Lower leg skin (tissue), 4 donors: ENCODE measurements around the gene CTIF. TPM values are rescaled to one million over a fixed set of nuclear protein-coding genes. Genes with fewer than 3 reads are reported as not detected.

Experiments used
- DNase-seq, 2 donors: peaks; one replicate each; pipeline ENCODE4 v3.0.0-alpha.2; 2019; ENCODE audit warnings: low spot score in 2 of 2
- H3K4me3 ChIP-seq: fragments of 200-600 bp; sonication (generic); 2 replicates; pipeline ENCODE4 v1.5.1; 2017; ENCODE audit warnings: mild to moderate bottlenecking, low read depth; ENCODE audit not compliant: poor library complexity, severe bottlenecking
- POLR2A ChIP-seq, 2 donors: fragments of 450-650 bp; IDR thresholded peaks; one replicate each; pipeline ENCODE4 v1.6.1; 2016 to 2017; ENCODE audit warnings: antibody characterized with exemption in 2 of 2, mild to moderate bottlenecking in 1 of 2, moderate library complexity in 1 of 2
- WGBS, 2 donors: methylation state at CpG; one replicate each; pipeline ENCODE4 v1.1.5; 2018; 5-methylcytosine and 5-hydroxymethylcytosine counted together
- intact Hi-C: fragments of 100-400 bp; cut with DNase I; formaldehyde crosslinking; loops from one replicate; pipeline ENCODE4 v1.15.0; 2023; ENCODE audit warnings: low total_unique reads
- total RNA-seq, 4 donors: library from RNA; depleted of rRNA; stranded (reverse); fragments of >200 nt; gene quantifications; one replicate each; pipeline ENCODE4 v1.1.0, GENCODE V29; 2016
- TF ChIP-seq, protein P1 (sequence below), 3 donors: fragments of 450-650 bp; IDR thresholded peaks; one replicate each; pipeline ENCODE4 v1.5.1; 2016; ENCODE audit warnings: antibody characterized with exemption in 3 of 3, mild to moderate bottlenecking in 3 of 3, moderate library complexity in 2 of 3

CTIF gene
- total RNA-seq, 4 donors from 2014 or later, result 22.6 to 44.0 (median 30.2) TPM

DNA sequence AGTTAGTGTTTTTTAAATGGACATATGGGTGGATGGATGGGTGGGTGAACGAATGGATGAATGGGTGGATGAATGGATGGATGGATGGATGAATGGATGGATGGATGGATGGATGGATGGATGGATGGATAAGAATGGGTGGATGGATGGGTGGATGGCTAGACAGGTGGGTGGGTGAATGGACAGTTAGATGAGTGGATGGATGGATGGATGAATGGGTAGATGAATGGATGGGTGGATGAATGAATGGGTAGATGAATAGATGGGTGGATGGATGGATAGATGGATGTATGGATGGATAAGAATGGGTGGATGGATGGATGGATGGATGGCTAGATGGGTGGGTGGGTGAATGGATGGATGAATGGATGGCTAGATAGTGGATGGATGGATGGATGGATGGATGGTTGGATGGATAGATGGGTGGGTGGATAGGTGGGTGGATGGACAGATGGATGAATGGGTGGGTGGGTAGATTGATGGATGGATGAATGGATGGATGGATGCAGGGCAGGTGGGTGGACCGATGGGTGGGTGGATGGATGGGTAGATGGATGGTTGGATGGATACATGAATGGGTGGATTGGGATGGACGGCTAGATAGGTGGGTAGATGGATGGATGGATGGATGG lies 64.0 kb downstream of the CTIF start:
- WGBS, 2 donors, result 94 to 96% methylated on average over 3 of the region's 3 CpGs
- DNase-seq, result no peak
- no peak overlapping the region for H3K4me3 ChIP-seq
- intact Hi-C loops, result no loop called here
- TF ChIP-seq, protein P1, sequence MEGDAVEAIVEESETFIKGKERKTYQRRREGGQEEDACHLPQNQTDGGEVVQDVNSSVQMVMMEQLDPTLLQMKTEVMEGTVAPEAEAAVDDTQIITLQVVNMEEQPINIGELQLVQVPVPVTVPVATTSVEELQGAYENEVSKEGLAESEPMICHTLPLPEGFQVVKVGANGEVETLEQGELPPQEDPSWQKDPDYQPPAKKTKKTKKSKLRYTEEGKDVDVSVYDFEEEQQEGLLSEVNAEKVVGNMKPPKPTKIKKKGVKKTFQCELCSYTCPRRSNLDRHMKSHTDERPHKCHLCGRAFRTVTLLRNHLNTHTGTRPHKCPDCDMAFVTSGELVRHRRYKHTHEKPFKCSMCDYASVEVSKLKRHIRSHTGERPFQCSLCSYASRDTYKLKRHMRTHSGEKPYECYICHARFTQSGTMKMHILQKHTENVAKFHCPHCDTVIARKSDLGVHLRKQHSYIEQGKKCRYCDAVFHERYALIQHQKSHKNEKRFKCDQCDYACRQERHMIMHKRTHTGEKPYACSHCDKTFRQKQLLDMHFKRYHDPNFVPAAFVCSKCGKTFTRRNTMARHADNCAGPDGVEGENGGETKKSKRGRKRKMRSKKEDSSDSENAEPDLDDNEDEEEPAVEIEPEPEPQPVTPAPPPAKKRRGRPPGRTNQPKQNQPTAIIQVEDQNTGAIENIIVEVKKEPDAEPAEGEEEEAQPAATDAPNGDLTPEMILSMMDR (IDR thresholded peaks at IDR 0.05), result no peak
- TF ChIP-seq POLR2A (IDR thresholded peaks at IDR 0.05), result no peak

- intact Hi-C loops, result no loop called here
- no peak overlapping the region for H3K4me3 ChIP-seq
- WGBS, 2 donors, result 89 to 90% methylated on average over 3 of the region's 3 CpGs
- no peak for DNase-seq
- TF ChIP-seq, protein P1 (IDR thresholded peaks at IDR 0.05), result no peak
- TF ChIP-seq POLR2A (IDR thresholded peaks at IDR 0.05), result no peak
These were observed 66.6 kb downstream of the CTIF start for GRCh38 chr18:48605408-48605845.

- no peak overlapping the region for H3K4me3 ChIP-seq
- intact Hi-C loops, result no loop called here
- TF ChIP-seq, protein P1 (IDR thresholded peaks at IDR 0.05), result no peak
- DNase-seq, result no peak
- 67 to 71% methylated on average over 8 of the region's 8 CpGs for WGBS, 2 donors
These were observed 68.5 kb downstream of the CTIF start for GRCh38 chr18:48607056-48607984.

DNA sequence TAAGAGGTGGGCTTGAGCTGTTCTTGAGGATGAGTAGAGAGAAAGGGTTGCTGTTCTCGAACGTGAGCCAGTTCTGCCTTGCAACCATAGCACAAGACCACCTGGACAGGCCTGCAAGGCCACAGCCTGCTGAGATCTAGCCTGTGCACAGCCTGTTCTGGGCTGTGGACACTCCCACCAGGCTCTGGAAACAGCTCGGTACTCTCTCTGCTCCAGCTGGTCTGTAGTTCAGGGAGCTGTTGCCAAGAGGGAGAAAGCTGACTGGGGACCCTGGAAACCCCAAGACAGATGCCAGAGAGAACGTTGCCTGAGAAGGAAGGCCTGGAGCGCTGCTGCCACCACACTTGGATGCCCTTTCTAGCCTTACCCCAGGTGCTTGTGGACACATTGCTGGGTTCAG lies 69.8 kb downstream of the CTIF start:
- no peak for TF ChIP-seq POLR2A (IDR thresholded peaks at IDR 0.05)
- TF ChIP-seq, protein P1 (IDR thresholded peaks at IDR 0.05), result no peak
- 67 to 76% methylated on average over 3 to 5 of the region's 5 CpGs for WGBS, 2 donors
- no peak overlapping the region for H3K4me3 ChIP-seq
- DNase-seq, result no peak
- intact Hi-C loops, result no loop called here

GRCh38 chr18:48609114-48609513 lies 70.3 kb downstream of the CTIF start:
- no peak for DNase-seq
- TF ChIP-seq, protein P1 (IDR thresholded peaks at IDR 0.05), result no peak
- TF ChIP-seq POLR2A (IDR thresholded peaks at IDR 0.05), result no peak
- H3K4me3 ChIP-seq, result no peak overlapping the region
- intact Hi-C loops, result no loop called here
- WGBS, 2 donors, result 93 to 95% methylated on average over 3 of the region's 3 CpGs
